GM21619 (cell line): ENCODE data around the gene AOC2.
"Not testable (repeated sequence)": the region's sequence is repeated elsewhere in the genome, so short reads cannot be mapped to it uniquely, and the experiment has no call there.

Experiments used
- ATAC-seq: cut with Tn5 transposase; IDR thresholded peaks from one replicate; pipeline ENCODE4 v1.9.1; 2021; ENCODE audit not compliant: unreplicated experiment

Gene AOC2

DNA sequence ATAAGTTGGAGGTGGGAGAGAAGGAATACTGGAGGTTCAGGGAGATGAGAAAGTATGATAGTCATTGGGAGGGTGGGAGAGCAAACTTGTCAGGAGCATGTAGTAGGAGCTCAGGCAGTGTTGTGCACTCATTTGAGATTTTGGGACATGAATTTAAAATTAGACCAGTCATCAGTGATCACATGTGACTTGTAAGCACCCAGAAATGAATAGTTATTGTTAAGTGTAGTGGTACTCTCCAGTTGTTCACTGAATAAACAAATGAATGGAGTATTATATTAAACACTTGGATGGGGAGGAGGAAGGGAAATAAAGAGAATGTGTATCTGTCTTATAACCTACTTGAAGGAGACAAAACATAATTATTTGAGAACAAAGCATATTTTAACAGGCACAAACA is 13.4 kb upstream of the AOC2 start:
- ATAC-seq = no peak

DNA sequence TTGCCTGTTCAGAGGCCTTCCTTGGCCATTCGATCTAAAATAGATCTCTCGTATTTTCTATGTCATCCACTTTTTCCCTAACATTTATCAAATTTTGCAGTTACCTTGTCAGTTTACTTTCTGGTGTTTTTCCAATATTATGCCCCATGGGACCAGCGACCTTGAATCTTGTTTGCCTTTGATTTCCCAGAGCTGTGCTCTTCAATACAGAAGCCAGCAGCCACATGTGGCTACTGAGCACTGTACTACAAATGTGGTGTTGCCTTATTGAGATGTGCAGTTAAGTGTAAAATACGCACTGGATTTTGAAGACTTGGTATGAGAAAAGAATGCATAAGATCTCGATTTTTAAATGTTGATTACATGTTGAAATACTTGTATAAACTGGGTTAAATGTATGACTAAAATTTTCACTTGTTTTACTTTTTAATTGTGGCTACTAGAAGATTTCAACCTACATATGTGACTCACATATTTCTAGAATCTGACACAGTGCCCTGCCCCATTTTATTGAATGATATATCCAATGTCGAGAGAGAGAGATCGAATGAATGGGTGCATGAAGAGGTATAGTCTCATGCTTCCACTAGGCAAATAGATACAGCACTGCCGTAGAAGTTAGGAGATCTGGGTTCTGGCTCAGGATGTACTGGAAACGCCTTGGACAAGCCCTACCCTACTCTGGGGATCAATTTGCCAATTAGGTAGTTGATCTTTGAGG is 12.0 kb upstream of the AOC2 start:
- ATAC-seq = peak; percentile 12

DNA sequence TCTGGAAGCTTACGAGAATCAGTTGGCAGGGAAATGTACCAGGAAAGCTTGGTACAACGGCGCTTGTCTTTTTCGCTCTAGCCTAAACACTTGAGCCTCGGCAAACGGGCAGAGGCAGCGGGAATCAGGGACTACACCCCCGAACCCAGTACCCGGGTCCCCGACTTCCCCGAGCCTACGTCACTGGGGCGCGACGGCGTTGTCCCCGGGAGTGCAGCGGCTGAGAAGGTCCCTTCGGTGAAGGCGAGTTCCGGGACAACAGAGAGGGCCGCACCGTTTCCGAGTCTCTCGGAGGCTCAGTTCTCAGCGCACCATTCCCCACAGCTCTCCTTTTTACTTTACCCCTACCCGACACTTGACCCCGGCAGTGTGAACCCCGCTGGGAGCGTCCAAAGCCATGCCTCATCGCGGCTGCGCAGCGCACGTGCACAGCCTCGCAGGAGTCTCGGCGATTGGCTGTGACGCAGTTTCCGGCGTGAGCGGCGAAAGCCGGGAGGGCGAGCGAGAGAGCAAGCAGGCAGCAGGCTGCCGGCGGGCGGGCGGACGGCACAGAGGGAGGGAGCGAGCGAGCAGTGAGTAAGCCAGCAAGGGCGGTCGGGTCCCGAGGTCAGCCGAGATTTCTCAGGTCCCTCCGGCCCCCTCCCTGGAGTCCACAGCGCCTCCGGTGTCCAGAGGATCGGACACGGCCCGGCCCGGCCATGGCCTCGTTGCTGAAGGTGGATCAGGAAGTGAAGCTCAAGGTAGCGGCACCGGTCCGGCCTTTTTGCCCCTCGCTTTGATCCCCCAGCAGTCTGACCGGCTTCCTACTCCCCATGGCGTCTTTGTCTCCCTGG is 11.2 kb upstream of the AOC2 start, which contains the start of gene PSME3:
Gene PSME3 (plus strand): TSS at position 464 of the 833 bp plus-strand sequence. CDS start 235 bp downstream, at position 699.
- ATAC-seq = peak; percentile 77

DNA sequence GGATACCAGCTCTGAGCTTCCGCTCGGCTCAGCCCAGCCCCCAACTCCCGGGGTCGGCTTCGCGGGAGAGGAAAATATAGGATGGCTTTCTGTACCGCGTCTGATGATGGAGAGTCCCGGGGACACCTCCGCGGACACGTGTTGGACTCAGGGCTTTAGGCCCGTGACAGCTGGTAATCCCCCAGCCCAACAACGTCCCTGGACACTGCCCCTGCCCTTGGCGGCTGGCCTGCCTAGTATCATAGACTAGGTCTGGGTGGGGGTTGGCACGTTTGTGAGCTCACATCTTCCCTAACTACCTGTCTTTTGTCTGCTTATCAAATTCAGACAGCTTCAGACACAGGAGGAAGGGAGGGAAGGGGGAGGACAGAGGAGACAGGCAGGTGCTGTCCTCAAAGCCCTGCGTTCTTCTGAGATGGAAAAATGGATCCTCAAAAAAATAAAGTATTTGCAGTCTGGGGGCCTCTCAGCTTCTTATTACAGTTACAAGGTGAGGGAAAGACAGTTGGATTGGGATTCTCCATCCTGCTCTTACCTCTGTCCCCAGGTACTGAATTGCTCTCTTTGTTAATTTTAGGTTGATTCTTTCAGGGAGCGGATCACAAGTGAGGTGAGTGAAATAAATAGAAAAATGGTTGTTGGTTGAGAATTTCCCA is 10.5 kb upstream of the AOC2 start:
- peak; percentile 26 for ATAC-seq

DNA sequence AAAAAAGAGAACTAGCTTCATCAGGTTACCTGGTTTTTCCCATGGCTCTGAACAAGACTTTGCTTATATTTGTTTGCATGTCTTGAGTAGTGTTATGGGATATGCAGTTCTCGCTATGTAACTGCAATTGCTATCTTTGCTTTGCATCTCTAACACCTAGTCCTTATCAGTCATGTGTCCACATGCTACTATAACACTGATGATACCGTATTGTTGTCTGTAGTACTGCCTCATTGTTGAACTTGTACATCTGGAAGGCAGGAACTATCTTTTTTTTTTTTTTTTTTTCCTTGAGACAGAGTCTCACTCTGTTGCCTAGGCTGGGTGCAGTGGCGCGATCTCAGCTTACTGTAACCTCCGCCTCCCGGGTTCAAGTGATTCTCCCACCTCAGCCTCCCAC is 8.6 kb upstream of the AOC2 start:
- ATAC-seq = no peak

DNA sequence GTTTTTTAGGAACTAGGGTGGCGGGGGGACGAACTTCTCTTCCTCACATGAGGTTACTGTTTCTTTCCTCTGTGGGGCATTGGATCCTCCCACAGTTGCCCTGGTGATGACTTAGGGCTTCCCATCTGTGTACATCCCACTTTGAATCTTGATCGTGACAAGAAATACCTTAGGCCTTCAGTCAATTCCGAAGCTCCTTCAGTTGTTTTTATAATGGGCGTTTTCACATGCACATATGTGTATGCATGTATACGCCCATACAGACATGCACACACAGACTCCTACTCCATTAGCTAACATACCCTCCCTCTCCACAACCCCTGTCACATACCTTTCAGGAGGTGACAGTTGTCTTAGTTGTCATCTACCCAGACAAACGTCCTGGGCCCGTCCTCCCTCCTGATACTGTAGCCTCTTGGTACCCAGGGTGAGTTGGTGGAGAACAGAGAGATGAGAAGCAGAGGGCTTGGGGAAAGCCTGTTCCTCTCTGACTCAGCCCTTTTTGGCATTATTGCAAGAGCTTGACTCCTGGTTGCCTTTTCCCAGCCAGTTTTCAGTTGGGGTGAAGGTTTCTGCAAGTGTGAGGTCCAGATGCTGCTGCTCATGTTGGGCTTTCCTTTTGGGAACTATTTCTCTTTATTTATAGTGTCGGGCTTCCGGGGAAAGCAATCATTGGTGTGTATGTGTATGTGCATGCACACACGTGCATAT is 2.2 kb upstream of the AOC2 start:
- no peak for ATAC-seq

DNA sequence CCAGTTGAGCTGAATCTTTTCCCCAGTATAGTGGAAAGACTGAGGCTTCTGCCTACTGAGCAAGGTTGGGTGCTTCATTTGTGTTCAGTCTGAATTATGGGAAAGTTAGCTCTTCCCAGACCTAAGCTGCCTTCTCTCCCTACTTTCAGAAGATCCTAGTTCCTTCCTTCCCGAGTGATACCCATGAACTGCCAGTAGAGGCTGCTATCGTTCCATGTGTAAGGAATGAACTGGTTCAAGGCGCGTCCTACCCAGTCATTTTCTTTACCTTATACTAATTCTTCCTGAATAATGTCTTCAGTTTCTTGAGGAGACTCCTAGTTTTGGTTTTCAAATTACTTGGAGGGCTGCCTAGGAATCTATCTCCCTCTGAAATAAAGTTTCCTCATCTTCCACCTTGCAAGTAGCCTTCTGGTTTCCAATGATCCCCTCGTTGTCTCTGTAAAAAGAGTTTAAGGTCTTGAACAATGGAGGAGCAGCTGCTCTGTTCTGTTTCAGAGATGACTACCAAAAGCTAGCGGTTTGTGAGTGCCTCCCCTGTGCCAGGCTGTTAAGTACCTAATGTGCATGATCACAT is 934 bp upstream of the AOC2 start:
- no peak for ATAC-seq

DNA sequence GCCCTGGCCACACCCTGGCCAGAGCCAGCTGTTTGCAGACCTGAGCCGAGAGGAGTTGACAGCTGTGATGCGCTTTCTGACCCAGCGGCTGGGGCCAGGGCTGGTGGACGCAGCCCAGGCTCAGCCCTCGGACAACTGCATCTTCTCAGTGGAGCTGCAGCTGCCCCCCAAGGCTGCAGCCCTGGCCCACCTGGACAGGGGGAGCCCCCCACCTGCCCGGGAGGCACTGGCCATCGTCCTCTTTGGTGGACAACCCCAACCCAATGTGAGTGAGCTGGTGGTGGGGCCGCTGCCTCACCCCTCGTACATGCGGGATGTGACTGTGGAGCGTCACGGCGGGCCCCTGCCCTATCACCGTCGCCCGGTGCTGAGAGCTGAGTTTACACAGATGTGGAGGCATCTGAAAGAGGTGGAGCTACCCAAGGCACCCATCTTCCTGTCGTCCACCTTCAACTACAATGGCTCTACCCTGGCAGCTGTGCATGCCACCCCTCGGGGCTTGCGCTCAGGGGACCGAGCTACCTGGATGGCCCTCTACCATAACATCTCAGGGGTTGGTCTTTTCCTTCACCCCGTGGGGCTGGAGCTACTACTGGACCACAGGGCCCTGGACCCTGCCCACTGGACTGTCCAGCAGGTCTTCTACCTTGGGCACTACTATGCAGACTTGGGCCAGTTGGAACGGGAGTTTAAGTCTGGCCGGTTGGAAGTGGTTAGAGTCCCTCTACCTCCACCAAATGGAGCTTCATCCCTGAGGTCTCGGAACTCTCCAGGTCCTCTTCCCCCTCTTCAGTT is 578 bp downstream of the AOC2 start:
- no peak for ATAC-seq

DNA sequence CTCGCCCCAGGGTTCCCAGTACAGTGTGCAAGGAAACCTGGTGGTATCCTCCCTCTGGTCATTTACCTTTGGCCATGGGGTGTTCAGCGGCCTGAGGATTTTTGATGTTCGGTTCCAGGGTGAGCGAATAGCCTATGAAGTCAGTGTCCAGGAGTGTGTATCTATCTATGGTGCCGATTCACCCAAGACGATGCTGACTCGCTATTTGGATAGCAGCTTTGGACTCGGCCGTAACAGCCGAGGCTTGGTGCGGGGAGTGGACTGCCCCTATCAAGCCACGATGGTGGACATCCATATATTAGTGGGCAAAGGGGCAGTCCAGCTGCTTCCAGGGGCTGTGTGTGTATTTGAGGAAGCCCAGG is 1.2 kb downstream of the AOC2 start:
- no peak for ATAC-seq

DNA sequence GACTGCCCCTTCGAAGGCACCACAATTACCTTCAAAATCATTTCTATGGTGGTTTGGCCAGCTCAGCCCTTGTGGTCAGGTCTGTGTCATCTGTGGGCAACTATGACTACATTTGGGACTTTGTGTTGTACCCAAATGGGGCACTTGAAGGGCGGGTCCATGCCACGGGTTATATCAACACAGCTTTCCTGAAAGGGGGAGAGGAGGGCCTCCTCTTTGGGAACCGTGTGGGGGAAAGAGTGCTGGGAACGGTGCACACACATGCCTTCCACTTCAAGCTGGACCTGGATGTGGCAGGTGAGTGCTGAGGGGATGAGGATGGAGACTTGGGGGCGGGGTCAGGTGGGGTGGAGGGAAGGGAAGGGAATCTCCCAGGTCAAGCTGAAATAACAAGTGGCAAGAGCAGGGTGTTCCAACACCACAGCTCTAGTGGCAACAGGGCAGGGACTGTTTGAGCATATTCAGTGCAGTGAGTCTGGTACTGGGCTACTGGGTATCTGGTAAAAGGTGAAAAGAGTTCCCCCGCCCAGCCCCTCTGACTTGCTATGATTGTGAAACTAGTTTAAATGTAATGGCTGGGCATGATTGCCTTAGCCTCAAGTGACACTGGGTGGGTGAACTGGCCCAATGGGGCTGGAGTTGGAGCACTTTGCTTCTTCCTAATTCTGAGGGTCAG is 1.7 kb downstream of the AOC2 start:
- no peak for ATAC-seq

DNA sequence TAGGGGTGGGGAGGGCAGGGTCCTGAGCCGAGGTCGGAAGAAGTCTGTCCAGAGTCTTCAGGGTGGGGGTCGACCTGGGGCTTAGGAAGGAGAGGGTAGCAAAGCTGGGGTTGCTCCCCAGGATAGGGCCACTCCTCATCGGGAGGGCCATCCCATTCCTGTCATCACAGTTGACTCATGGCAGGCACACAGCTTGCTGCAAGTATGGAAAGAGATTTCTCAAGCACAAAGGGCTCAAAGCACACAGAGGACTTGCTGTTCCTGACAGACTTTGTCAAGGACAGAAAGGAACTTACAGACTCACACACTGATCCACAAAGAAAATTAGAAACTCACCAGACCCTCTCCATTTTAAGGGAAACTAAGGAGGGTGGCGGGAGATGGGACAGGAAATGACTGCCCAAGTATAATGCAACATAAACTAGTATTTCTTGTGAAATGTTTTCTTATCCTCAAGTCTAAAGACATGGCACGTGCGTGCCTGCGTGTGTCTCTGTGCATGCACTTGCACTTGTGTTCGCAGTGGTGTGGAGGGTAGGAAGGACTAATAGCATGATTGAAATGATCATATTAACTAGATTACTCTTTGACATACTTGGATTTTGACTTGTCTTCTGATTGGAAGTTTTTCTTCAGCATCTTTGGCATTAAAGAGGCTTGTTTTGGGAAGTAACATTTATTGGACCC is 2.4 kb downstream of the AOC2 start:
- ATAC-seq = no peak

DNA sequence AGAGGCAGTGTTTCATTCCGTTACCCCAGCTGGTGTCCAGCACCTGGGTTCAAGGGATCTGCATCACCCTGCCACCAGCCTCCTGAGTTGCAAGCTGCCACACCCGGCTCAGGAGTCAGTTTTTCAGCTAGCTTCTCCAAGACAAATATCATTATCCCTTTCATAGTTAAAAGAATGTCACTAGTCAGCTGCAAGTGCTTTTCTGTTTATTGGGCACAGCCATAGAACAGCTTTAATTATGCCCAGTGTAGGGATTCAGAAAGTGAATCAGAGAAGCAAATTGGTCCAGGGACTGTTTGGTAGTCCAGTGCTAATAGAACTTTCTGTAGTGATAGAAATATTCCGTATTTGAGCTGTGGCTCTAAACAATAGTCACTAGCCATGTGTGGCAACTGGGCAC is 3.7 kb downstream of the AOC2 start:
- ATAC-seq = no peak

DNA sequence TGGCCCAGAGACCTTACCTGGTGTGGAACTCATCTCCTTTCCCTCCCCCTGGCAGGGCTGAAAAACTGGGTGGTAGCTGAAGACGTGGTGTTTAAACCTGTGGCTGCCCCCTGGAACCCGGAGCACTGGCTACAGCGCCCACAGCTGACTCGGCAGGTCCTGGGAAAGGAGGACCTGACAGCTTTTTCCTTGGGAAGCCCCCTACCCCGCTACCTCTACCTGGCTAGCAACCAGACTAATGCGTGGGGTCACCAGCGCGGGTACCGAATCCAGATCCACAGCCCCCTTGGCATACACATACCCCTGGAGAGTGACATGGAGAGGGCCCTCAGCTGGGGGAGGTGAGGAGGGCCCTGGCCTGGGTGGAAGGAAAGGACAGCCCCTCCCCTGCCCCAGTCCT is 4.7 kb downstream of the AOC2 start:
- no peak for ATAC-seq

DNA sequence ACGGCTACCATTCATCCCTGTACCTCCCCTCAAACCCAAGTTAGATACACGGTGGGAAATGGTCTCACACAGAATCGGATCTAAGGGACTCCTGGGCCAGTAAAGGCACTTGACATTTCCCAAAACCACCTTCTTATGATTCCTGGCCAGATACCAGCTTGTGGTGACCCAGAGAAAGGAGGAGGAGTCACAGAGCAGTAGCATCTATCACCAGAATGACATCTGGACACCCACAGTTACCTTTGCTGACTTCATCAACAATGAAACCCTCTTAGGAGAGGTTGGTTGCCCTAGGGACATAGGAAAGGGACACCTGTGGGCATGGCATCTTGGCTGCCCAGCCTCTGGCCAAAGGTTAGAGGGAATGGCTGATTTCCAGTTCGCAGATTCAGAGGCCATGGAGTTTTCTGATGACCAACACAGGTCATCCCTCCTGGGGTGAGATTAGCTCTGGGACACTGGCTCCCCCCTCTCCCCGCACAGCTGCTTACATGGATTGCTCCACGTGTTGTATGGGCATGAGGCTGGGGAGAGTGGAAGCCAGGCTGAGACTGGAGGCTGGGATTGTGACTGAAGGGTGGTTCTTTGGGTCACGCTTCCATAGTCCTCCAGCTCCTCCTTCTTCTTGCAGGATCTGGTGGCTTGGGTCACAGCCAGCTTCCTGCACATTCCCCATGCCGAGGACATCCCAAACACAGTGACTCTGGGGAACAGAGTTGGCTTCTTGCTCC is 5.2 kb downstream of the AOC2 start:
- ATAC-seq = no peak

DNA sequence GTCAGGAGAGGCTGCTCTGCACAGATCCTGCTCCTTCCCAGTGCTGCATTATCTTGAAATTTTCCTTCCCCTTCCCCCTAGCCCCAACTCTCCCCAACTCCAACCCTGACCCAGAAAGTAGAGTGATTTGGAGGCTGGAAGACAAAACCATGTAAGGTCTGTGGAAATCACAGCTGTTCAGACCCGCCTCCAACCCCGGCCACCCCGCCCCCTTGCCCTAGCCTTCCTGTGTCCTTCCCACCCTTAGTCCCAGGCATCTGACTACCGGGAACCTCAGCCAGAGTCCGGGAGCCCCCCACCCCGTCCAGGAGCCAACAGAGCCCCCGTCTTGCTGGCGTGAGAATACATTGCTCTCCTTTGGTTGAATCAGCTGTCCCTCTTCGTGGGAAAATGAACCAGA is 6.6 kb downstream of the AOC2 start, which contains the start of gene AOC3:
Gene AOC3 (plus strand): TSS at position 246 of the 400 bp plus-strand sequence. CDS start 145 bp downstream, at position 391.
- ATAC-seq = no peak

DNA sequence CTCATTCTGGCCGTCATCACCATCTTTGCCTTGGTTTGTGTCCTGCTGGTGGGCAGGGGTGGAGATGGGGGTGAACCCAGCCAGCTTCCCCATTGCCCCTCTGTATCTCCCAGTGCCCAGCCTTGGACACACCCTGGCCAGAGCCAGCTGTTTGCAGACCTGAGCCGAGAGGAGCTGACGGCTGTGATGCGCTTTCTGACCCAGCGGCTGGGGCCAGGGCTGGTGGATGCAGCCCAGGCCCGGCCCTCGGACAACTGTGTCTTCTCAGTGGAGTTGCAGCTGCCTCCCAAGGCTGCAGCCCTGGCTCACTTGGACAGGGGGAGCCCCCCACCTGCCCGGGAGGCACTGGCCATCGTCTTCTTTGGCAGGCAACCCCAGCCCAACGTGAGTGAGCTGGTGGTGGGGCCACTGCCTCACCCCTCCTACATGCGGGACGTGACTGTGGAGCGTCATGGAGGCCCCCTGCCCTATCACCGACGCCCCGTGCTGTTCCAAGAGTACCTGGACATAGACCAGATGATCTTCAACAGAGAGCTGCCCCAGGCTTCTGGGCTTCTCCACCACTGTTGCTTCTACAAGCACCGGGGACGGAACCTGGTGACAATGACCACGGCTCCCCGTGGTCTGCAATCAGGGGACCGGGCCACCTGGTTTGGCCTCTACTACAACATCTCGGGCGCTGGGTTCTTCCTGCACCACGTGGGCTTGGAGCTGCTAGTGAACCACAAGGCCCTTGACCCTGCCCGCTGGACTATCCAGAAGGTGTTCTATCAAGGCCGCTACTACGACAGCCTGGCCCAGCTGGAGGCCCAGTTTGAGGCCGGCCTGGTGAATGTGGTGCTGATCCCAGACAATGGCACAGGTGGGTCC is 7.2 kb downstream of the AOC2 start:
- not testable (repeated sequence) for ATAC-seq

DNA sequence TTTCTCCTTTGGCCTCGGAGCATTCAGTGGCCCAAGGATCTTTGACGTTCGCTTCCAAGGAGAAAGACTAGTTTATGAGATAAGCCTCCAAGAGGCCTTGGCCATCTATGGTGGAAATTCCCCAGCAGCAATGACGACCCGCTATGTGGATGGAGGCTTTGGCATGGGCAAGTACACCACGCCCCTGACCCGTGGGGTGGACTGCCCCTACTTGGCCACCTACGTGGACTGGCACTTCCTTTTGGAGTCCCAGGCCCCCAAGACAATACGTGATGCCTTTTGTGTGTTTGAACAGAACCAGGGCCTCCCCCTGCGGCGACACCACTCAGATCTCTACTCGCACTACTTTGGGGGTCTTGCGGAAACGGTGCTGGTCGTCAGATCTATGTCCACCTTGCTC is 8.0 kb downstream of the AOC2 start:
- no peak for ATAC-seq
